NCI-H2171 (cell line): ENCODE data around the gene ERICH6B.

Experiments
- DNase-seq: peaks from one replicate; lab custom pipeline; 2025; lab: John Stamatoyannopoulos, UW

Gene ERICH6B

GRCh38 chr13:45542391-45542790 lies 73.1 kb downstream of the ERICH6B start:
- DNase-seq, result no peak

GRCh38 chr13:45541806-45542205 lies 73.7 kb downstream of the ERICH6B start:
- no peak for DNase-seq

GRCh38 chr13:45540864-45541263 lies 74.7 kb downstream of the ERICH6B start:
- no peak for DNase-seq

GRCh38 chr13:45540195-45540594 lies 75.3 kb downstream of the ERICH6B start:
- no peak for DNase-seq

- no peak for DNase-seq
Measured at GRCh38 chr13:45538382-45538781, 77.2 kb downstream of the ERICH6B start.

- no peak for DNase-seq
Measured at GRCh38 chr13:45537516-45537915, 78.0 kb downstream of the ERICH6B start.

- no peak for DNase-seq
Measured at GRCh38 chr13:45536224-45536623, 79.3 kb downstream of the ERICH6B start.

- DNase-seq, result no peak
Measured at GRCh38 chr13:45534604-45535003, 80.9 kb downstream of the ERICH6B start.

- no peak for DNase-seq
Measured at GRCh38 chr13:45529758-45530157, 85.8 kb downstream of the ERICH6B start.

GRCh38 chr13:45527699-45528462 lies 87.7 kb downstream of the ERICH6B start:
- no peak for DNase-seq

- no peak for DNase-seq
Measured at GRCh38 chr13:45522571-45522970, 93.0 kb downstream of the ERICH6B start.

GRCh38 chr13:45521297-45521696 lies 94.2 kb downstream of the ERICH6B start:
- no peak for DNase-seq

GRCh38 chr13:45519493-45519892 lies 96.0 kb downstream of the ERICH6B start:
- no peak for DNase-seq

GRCh38 chr13:45518525-45519245 lies 96.9 kb downstream of the ERICH6B start:
- no peak for DNase-seq

GRCh38 chr13:45516757-45517156 lies 98.8 kb downstream of the ERICH6B start:
- no peak for DNase-seq

- no peak for DNase-seq
Measured at GRCh38 chr13:45512098-45512496, 103.4 kb downstream of the ERICH6B start.

- peak; percentile 7 for DNase-seq
Measured at GRCh38 chr13:45511310-45512097, 104.0 kb downstream of the ERICH6B start.

- no peak for DNase-seq
Measured at GRCh38 chr13:45510672-45511071, 104.9 kb downstream of the ERICH6B start.

- DNase-seq, result no peak
Measured at GRCh38 chr13:45508776-45509175, 106.8 kb downstream of the ERICH6B start.

- no peak for DNase-seq
Measured at GRCh38 chr13:45506811-45507210, 108.7 kb downstream of the ERICH6B start.

- no peak for DNase-seq
Measured at GRCh38 chr13:45503658-45504057, 111.9 kb downstream of the ERICH6B start.

GRCh38 chr13:45501175-45501526 lies 114.4 kb downstream of the ERICH6B start:
- no peak for DNase-seq
